Measurements from ENCODE around the gene TMEM143. TPM values are rescaled to one million over a fixed set of nuclear protein-coding genes. Genes with fewer than 3 reads are reported as not detected.

The TMEM143 gene
- total and polyA plus RNA-seq, 4 donors, result 3.5 to 14.7 (median 8.4) TPM

GRCh38 chr19:48363500-48363809, 285 bp downstream of the TMEM143 start:
- peaks cover 2% of the 10 kb centered on the region for H3K36me3 ChIP-seq (ENCODE audit: control insufficient read depth, insufficient read depth, low read length)
- no peaks in the 10 kb centered on the region for H3K27me3 ChIP-seq (ENCODE audit: control insufficient read depth, insufficient read depth, low read length)
- WGBS (ENCODE audit: insufficient coverage), result 0% methylated on average over 8 of the region's 10 CpGs
- H3K4me3 ChIP-seq (ENCODE audit: low read depth, low read length), result peak overlapping the region; percentile 81
- peaks cover 20% of the 10 kb centered on the region for H3K4me1 ChIP-seq (ENCODE audit: control insufficient read depth, insufficient read depth, low read length)
- no peaks in the 10 kb centered on the region for H3K9me3 ChIP-seq (ENCODE audit: control insufficient read depth, insufficient read depth, low read length)
- peak overlapping the region; percentile 98 for H3K27ac ChIP-seq (ENCODE audit: low read depth, low read length)
- no peak for DNase-seq (ENCODE audit: low read depth in 4 of 6, low spot score in 6 of 6)

GRCh38 chr19:48362716-48363499, 832 bp downstream of the TMEM143 start:
- peaks cover 2% of the 10 kb centered on the region for H3K36me3 ChIP-seq (ENCODE audit: control insufficient read depth, insufficient read depth, low read length)
- H3K4me3 ChIP-seq (ENCODE audit: low read depth, low read length), result peak overlapping the region; percentile 81
- no peaks in the 10 kb centered on the region for H3K27me3 ChIP-seq (ENCODE audit: control insufficient read depth, insufficient read depth, low read length)
- no peaks in the 10 kb centered on the region for H3K9me3 ChIP-seq (ENCODE audit: control insufficient read depth, insufficient read depth, low read length)
- WGBS (ENCODE audit: insufficient coverage), result under 1% methylated on average over 25 of the region's 26 CpGs
- peak; percentile 74 to 99 (median 87) for DNase-seq (ENCODE audit: low read depth in 4 of 6, low spot score in 6 of 6)
- H3K27ac ChIP-seq (ENCODE audit: low read depth, low read length), result peak overlapping the region; percentile 98
- H3K4me1 ChIP-seq (ENCODE audit: control insufficient read depth, insufficient read depth, low read length), result peaks cover 20% of the 10 kb centered on the region

GRCh38 chr19:48361912-48362311, 1.8 kb downstream of the TMEM143 start:
- Histone ChIP-seq H3K36me3 (ENCODE audit: control insufficient read depth, insufficient read depth, low read length) (peaks cover 2% of the 10 kb centered on the region), H3K4me3 (ENCODE audit: low read depth, low read length) (no peak overlapping the region), H3K27me3 (ENCODE audit: control insufficient read depth, insufficient read depth, low read length) (no peaks in the 10 kb centered on the region), H3K9me3 (ENCODE audit: control insufficient read depth, insufficient read depth, low read length) (no peaks in the 10 kb centered on the region), H3K4me1 (ENCODE audit: control insufficient read depth, insufficient read depth, low read length) (peaks cover 20% of the 10 kb centered on the region), H3K27ac (ENCODE audit: low read depth, low read length) (no peak overlapping the region)
- DNase-seq (ENCODE audit: low read depth in 4 of 6, low spot score in 6 of 6), result no peak
- WGBS (ENCODE audit: insufficient coverage), result 90% methylated on average over 1 of the region's 3 CpGs

GRCh38 chr19:48359123-48359522, 4.6 kb downstream of the TMEM143 start:
- Histone ChIP-seq H3K27ac (ENCODE audit: low read depth, low read length) (no peak overlapping the region), H3K27me3 (ENCODE audit: control insufficient read depth, insufficient read depth, low read length) (no peaks in the 10 kb centered on the region), H3K9me3 (ENCODE audit: control insufficient read depth, insufficient read depth, low read length) (no peaks in the 10 kb centered on the region), H3K4me1 (ENCODE audit: control insufficient read depth, insufficient read depth, low read length) (peaks cover 18% of the 10 kb centered on the region), H3K4me3 (ENCODE audit: low read depth, low read length) (no peak overlapping the region), H3K36me3 (ENCODE audit: control insufficient read depth, insufficient read depth, low read length) (peaks cover 2% of the 10 kb centered on the region)
- WGBS (ENCODE audit: insufficient coverage), result 96% methylated on average over 5 of the region's 5 CpGs
- DNase-seq (ENCODE audit: low read depth in 4 of 6, low spot score in 6 of 6), result no peak

GRCh38 chr19:48355365-48355954, 8.3 kb downstream of the TMEM143 start:
- Histone ChIP-seq H3K9me3 (ENCODE audit: control insufficient read depth, insufficient read depth, low read length) (no peaks in the 10 kb centered on the region), H3K4me1 (ENCODE audit: control insufficient read depth, insufficient read depth, low read length) (peaks cover 5% of the 10 kb centered on the region), H3K27ac (ENCODE audit: low read depth, low read length) (no peak overlapping the region), H3K36me3 (ENCODE audit: control insufficient read depth, insufficient read depth, low read length) (peaks cover 2% of the 10 kb centered on the region), H3K4me3 (ENCODE audit: low read depth, low read length) (no peak overlapping the region), H3K27me3 (ENCODE audit: control insufficient read depth, insufficient read depth, low read length) (no peaks in the 10 kb centered on the region)
- 48% methylated on average over 12 of the region's 12 CpGs for WGBS (ENCODE audit: insufficient coverage)
- peak in 1 of 6 donors; percentile 20 for DNase-seq (ENCODE audit: low read depth in 4 of 6, low spot score in 6 of 6)

- WGBS (ENCODE audit: insufficient coverage), result 64% methylated on average over 13 of the region's 15 CpGs
- DNase-seq (ENCODE audit: low read depth in 4 of 6, low spot score in 6 of 6), result peak in 1 of 6 donors; percentile 68
- no peaks in the 10 kb centered on the region for H3K9me3 ChIP-seq (ENCODE audit: control insufficient read depth, insufficient read depth, low read length)
Measured at GRCh38 chr19:48354332-48354992, 9.3 kb downstream of the TMEM143 start.

GRCh38 chr19:48353677-48354076, 10.1 kb downstream of the TMEM143 start:
- Histone ChIP-seq H3K36me3 (ENCODE audit: control insufficient read depth, insufficient read depth, low read length) (no peaks in the 10 kb centered on the region), H3K27ac (ENCODE audit: low read depth, low read length) (no peak overlapping the region), H3K4me1 (ENCODE audit: control insufficient read depth, insufficient read depth, low read length) (peaks cover 5% of the 10 kb centered on the region), H3K4me3 (ENCODE audit: low read depth, low read length) (no peak overlapping the region), H3K9me3 (ENCODE audit: control insufficient read depth, insufficient read depth, low read length) (no peaks in the 10 kb centered on the region), H3K27me3 (ENCODE audit: control insufficient read depth, insufficient read depth, low read length) (no peaks in the 10 kb centered on the region)
- no peak for DNase-seq (ENCODE audit: low read depth in 4 of 6, low spot score in 6 of 6)
- 93% methylated on average over 5 of the region's 5 CpGs for WGBS (ENCODE audit: insufficient coverage)

More at GRCh38 chr19:48354332-48354992, 9.3 kb downstream of the TMEM143 start:
- no peak overlapping the region for H3K27ac ChIP-seq (ENCODE audit: low read depth, low read length)
- H3K27me3 ChIP-seq (ENCODE audit: control insufficient read depth, insufficient read depth, low read length), result no peaks in the 10 kb centered on the region
- peaks cover 5% of the 10 kb centered on the region for H3K4me1 ChIP-seq (ENCODE audit: control insufficient read depth, insufficient read depth, low read length)
- H3K4me3 ChIP-seq (ENCODE audit: low read depth, low read length), result no peak overlapping the region
- H3K36me3 ChIP-seq (ENCODE audit: control insufficient read depth, insufficient read depth, low read length), result peaks cover 2% of the 10 kb centered on the region

GRCh38 chr19:48351341-48351752, 12.4 kb downstream of the TMEM143 start:
- H3K4me1 ChIP-seq (ENCODE audit: control insufficient read depth, insufficient read depth, low read length), result peaks cover 11% of the 10 kb centered on the region
- H3K4me3 ChIP-seq (ENCODE audit: low read depth, low read length), result no peak overlapping the region
- 52% methylated on average over 8 of the region's 8 CpGs for WGBS (ENCODE audit: insufficient coverage)
- no peaks in the 10 kb centered on the region for H3K27me3 ChIP-seq (ENCODE audit: control insufficient read depth, insufficient read depth, low read length)
- no peak overlapping the region for H3K27ac ChIP-seq (ENCODE audit: low read depth, low read length)
- H3K36me3 ChIP-seq (ENCODE audit: control insufficient read depth, insufficient read depth, low read length), result no peaks in the 10 kb centered on the region
- peak in 2 of 6 donors; percentile 41 to 54 for DNase-seq (ENCODE audit: low read depth in 4 of 6, low spot score in 6 of 6)
- H3K9me3 ChIP-seq (ENCODE audit: control insufficient read depth, insufficient read depth, low read length), result no peaks in the 10 kb centered on the region

GRCh38 chr19:48350856-48351255, 12.9 kb downstream of the TMEM143 start:
- no peak for DNase-seq (ENCODE audit: low read depth in 4 of 6, low spot score in 6 of 6)
- no peak overlapping the region for H3K27ac ChIP-seq (ENCODE audit: low read depth, low read length)
- WGBS (ENCODE audit: insufficient coverage), result 73% methylated on average over 5 of the region's 5 CpGs
- H3K36me3 ChIP-seq (ENCODE audit: control insufficient read depth, insufficient read depth, low read length), result no peaks in the 10 kb centered on the region
- H3K27me3 ChIP-seq (ENCODE audit: control insufficient read depth, insufficient read depth, low read length), result no peaks in the 10 kb centered on the region
- H3K4me1 ChIP-seq (ENCODE audit: control insufficient read depth, insufficient read depth, low read length), result peaks cover 11% of the 10 kb centered on the region
- H3K9me3 ChIP-seq (ENCODE audit: control insufficient read depth, insufficient read depth, low read length), result no peaks in the 10 kb centered on the region
- no peak overlapping the region for H3K4me3 ChIP-seq (ENCODE audit: low read depth, low read length)

All from spinal cord (tissue), 10 donors.